HCT116 (cell line): ENCODE measurements around the gene RNF183.

Source experiments
- EZH2 ChIP-seq: fragments of 200-600 bp; sonication (generic); IDR thresholded peaks from 2 replicates; pipeline ENCODE4 v1.6.1; 2017; ENCODE audit warnings: antibody characterized with exemption, mixed run types
- POLR2A ChIP-seq: IDR thresholded peaks from 2 replicates; pipeline ENCODE4 v1.7.0; 2011; ENCODE audit warnings: borderline replicate concordance; ENCODE audit not compliant: insufficient read depth, insufficient read length; ENCODE audit errors: extremely low read depth
- TF ChIP-seq, protein P1 (sequence below): IDR thresholded peaks from 2 replicates; pipeline ENCODE4 v1.6.1; 2011; ENCODE audit warnings: mild to moderate bottlenecking, low read length, moderate library complexity; ENCODE audit not compliant: insufficient replicate concordance; ENCODE audit errors: extremely low read depth
- TF ChIP-seq, protein P2 (sequence below), 3 experiments: fragments of 200-600 bp in 1 of 3; sonication (generic) in 1 of 3; IDR thresholded peaks in 2 of 3; conservative IDR thresholded peaks in 1 of 3; 2 replicates each; pipeline ENCODE4 v1.5.1; 2012 to 2017; ENCODE audit warnings: low read depth in 2 of 3, low read length in 2 of 3, antibody characterized with exemption in 1 of 3, borderline replicate concordance in 1 of 3, control low read depth in 1 of 3, mild to moderate bottlenecking in 1 of 3, mixed read lengths in 1 of 3, mixed run types in 1 of 3, moderate library complexity in 1 of 3; ENCODE audit not compliant: insufficient read depth in 1 of 3

DNA sequence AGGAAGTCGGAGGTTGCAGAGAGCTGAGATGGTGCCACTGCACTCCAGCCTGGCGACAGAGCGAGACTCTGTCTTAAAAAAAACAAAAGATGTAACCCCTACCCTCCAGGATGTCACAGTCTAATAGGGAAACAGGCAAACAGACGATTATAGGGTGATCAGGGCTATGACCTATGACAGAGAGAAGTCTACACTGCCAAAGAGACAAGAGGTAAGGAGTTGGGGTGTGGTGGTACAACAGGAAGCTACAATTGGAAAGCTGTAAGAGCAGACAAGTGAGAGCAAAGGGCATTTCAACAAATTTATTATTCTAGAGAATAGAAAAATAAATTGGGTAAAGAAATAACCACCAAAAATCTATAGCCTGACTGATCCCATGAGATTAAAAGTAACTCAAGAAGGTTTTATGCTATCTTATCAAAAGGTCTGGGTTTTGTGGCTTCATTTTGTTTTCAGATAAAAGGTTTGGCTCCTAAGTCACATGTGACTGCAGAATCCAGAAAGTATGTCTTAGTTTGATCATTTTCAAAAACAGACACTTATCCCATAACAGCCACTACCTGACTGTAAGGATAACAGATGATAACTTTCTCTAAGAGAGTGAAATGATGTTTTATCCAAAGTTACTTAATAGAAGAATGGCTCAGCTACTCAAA, 35.1 kb downstream of the RNF183 start:
- TF ChIP-seq, protein P1, sequence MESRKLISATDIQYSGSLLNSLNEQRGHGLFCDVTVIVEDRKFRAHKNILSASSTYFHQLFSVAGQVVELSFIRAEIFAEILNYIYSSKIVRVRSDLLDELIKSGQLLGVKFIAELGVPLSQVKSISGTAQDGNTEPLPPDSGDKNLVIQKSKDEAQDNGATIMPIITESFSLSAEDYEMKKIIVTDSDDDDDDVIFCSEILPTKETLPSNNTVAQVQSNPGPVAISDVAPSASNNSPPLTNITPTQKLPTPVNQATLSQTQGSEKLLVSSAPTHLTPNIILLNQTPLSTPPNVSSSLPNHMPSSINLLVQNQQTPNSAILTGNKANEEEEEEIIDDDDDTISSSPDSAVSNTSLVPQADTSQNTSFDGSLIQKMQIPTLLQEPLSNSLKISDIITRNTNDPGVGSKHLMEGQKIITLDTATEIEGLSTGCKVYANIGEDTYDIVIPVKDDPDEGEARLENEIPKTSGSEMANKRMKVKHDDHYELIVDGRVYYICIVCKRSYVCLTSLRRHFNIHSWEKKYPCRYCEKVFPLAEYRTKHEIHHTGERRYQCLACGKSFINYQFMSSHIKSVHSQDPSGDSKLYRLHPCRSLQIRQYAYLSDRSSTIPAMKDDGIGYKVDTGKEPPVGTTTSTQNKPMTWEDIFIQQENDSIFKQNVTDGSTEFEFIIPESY: no peak
- TF ChIP-seq POLR2A: no peak
- TF ChIP-seq EZH2: no peak
- TF ChIP-seq, protein P2, sequence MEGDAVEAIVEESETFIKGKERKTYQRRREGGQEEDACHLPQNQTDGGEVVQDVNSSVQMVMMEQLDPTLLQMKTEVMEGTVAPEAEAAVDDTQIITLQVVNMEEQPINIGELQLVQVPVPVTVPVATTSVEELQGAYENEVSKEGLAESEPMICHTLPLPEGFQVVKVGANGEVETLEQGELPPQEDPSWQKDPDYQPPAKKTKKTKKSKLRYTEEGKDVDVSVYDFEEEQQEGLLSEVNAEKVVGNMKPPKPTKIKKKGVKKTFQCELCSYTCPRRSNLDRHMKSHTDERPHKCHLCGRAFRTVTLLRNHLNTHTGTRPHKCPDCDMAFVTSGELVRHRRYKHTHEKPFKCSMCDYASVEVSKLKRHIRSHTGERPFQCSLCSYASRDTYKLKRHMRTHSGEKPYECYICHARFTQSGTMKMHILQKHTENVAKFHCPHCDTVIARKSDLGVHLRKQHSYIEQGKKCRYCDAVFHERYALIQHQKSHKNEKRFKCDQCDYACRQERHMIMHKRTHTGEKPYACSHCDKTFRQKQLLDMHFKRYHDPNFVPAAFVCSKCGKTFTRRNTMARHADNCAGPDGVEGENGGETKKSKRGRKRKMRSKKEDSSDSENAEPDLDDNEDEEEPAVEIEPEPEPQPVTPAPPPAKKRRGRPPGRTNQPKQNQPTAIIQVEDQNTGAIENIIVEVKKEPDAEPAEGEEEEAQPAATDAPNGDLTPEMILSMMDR (IDR thresholded peaks at IDR 0.05 in 2 of 3, conservative IDR thresholded peaks at IDR 0.05 in 1 of 3; ENCODE audit: borderline replicate concordance in 1 of 3, insufficient read depth in 1 of 3, low read depth in 2 of 3, low read length in 2 of 3): no peak
